OCI-LY3 (cell line): ENCODE data around the gene ACVR1.

ENCODE experiments used
- H2AFZ ChIP-seq: fragments of 200-600, 300-600 bp; shearing (Covaris generic); 2 replicates; pipeline ENCODE4 v1.6.0; 2014; ENCODE audit warnings: antibody characterized with exemption, low read depth, low read length
- H3K27ac ChIP-seq: fragments of 200-600, 300-600 bp; sonication (generic); 2 replicates; pipeline ENCODE4 v1.5.1; 2014; ENCODE audit warnings: mild to moderate bottlenecking, low read length, moderate library complexity, mixed read lengths
- H3K27me3 ChIP-seq: fragments of 200-600, 300-600 bp; sonication (generic); 2 replicates; pipeline ENCODE4 v1.6.1; 2014; ENCODE audit warnings: low read depth, low read length, mixed read lengths
- H3K36me3 ChIP-seq: fragments of 200-600, 300-600 bp; sonication (generic); replicated peaks from 2 replicates; pipeline ENCODE3; 2014; ENCODE audit warnings: low read depth, low read length, mixed read lengths
- H3K4me1 ChIP-seq: fragments of 300-600, 200-600 bp; sonication (generic); 2 replicates; pipeline ENCODE4 v1.6.1; 2014; ENCODE audit warnings: low read length, mixed read lengths
- H3K4me2 ChIP-seq: fragments of 200-600, 300-600 bp; sonication (generic); 2 replicates; pipeline ENCODE4 v1.6.1; 2014; ENCODE audit warnings: low read length, mixed read lengths
- H3K4me3 ChIP-seq: fragments of 300-600, 200-600 bp; sonication (generic); 2 replicates; pipeline ENCODE4 v1.5.1; 2014; ENCODE audit warnings: antibody characterized with exemption, mild to moderate bottlenecking, low read length, moderate library complexity
- H3K79me2 ChIP-seq: fragments of 300-600, 200-600 bp; shearing (Covaris generic); 2 replicates; pipeline ENCODE4 v1.6.1; 2014; ENCODE audit warnings: mild to moderate bottlenecking, low read length, mixed read lengths
- H3K9ac ChIP-seq: fragments of 300-600, 200-600 bp; shearing (Covaris generic); 2 replicates; pipeline ENCODE4 v1.6.0; 2014; ENCODE audit warnings: mild to moderate bottlenecking, low read length, moderate library complexity
- H3K9me3 ChIP-seq: fragments of 200-600, 300-600 bp; shearing (Covaris generic); 2 replicates; pipeline ENCODE4 v1.6.1; 2014; ENCODE audit warnings: low read length, mixed read lengths; ENCODE audit not compliant: insufficient read depth
- H4K20me1 ChIP-seq: fragments of 200-600, 300-600 bp; sonication (generic); 2 replicates; pipeline ENCODE4 v1.6.1; 2016; ENCODE audit warnings: low read length, mixed read lengths; ENCODE audit not compliant: insufficient read depth
- EZH2phosphoT487 ChIP-seq: fragments of 200-600 bp; shearing (Covaris generic); IDR thresholded peaks from 2 replicates; pipeline ENCODE4 v1.6.1; 2018; ENCODE audit warnings: antibody characterized with exemption, mixed run types, low read depth
- TF ChIP-seq, protein P1 (sequence below): fragments of 200-600, 300-600 bp; sonication (generic); IDR thresholded peaks from 2 replicates; pipeline ENCODE4 v1.5.1; 2014; ENCODE audit warnings: antibody characterized with exemption, low read length, low read depth

The ACVR1 gene

DNA sequence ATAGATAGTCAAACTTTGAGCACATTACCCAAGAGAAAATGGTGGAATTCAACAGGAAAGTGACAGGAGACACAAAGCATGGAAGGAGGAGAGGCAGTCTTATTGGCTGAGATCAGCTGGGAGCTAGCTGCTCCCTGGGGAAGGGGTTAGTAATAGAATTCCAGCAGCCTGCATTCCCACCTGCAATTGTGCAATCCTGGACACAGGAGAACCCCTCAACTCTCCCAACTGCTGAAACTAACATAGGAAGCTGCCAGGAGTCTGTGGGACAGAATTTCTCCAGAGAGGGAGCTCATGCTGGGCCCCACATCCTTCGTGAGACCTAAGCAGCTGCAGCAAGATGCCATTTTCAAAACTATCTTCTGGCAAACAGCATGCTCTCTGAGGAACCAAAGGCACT is 177.7 kb downstream of the ACVR1 start:
- H3K4me1 ChIP-seq: no peaks in the 10 kb centered on the region
- no peaks in the 10 kb centered on the region for H4K20me1 ChIP-seq
- no peak overlapping the region for H3K4me3 ChIP-seq
- H3K27ac ChIP-seq: no peak overlapping the region
- no peaks in the 10 kb centered on the region for H3K27me3 ChIP-seq
- TF ChIP-seq, protein P1, sequence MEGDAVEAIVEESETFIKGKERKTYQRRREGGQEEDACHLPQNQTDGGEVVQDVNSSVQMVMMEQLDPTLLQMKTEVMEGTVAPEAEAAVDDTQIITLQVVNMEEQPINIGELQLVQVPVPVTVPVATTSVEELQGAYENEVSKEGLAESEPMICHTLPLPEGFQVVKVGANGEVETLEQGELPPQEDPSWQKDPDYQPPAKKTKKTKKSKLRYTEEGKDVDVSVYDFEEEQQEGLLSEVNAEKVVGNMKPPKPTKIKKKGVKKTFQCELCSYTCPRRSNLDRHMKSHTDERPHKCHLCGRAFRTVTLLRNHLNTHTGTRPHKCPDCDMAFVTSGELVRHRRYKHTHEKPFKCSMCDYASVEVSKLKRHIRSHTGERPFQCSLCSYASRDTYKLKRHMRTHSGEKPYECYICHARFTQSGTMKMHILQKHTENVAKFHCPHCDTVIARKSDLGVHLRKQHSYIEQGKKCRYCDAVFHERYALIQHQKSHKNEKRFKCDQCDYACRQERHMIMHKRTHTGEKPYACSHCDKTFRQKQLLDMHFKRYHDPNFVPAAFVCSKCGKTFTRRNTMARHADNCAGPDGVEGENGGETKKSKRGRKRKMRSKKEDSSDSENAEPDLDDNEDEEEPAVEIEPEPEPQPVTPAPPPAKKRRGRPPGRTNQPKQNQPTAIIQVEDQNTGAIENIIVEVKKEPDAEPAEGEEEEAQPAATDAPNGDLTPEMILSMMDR: no peak
- no peak for TF ChIP-seq EZH2phosphoT487
- no peaks in the 10 kb centered on the region for H3K79me2 ChIP-seq
- no peak overlapping the region for H3K4me2 ChIP-seq
- H2AFZ ChIP-seq: no peak overlapping the region
- no peaks in the 10 kb centered on the region for H3K36me3 ChIP-seq
- H3K9me3 ChIP-seq: no peaks in the 10 kb centered on the region
- H3K9ac ChIP-seq: no peak overlapping the region

DNA sequence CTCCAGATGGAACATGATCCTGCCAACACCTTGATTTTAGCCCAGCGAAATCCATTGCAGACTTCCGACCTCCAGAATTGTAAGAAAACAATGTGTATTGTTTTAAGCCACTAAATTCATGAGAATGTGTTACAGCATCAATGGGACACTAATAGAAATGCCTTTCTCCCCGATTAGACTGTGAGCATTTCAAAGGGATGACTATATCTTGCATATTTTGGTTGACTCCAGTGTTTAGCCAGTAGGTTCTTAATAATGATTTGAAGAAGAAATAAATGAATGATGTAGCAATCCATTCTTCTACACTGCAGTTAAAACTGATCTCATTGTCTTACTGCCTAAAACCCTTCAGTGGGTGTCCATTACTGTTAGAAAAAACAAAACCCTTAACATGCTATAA is 180.1 kb downstream of the ACVR1 start:
- Histone ChIP-seq H4K20me1 (no peaks in the 10 kb centered on the region), H3K36me3 (no peaks in the 10 kb centered on the region), H2AFZ (no peak overlapping the region), H3K9ac (no peak overlapping the region), H3K4me3 (no peak overlapping the region), H3K27me3 (no peaks in the 10 kb centered on the region), H3K79me2 (no peaks in the 10 kb centered on the region), H3K9me3 (no peaks in the 10 kb centered on the region), H3K4me1 (no peaks in the 10 kb centered on the region), H3K4me2 (no peak overlapping the region), H3K27ac (no peak overlapping the region)
- TF ChIP-seq, protein P1: no peak
- TF ChIP-seq EZH2phosphoT487: no peak

DNA sequence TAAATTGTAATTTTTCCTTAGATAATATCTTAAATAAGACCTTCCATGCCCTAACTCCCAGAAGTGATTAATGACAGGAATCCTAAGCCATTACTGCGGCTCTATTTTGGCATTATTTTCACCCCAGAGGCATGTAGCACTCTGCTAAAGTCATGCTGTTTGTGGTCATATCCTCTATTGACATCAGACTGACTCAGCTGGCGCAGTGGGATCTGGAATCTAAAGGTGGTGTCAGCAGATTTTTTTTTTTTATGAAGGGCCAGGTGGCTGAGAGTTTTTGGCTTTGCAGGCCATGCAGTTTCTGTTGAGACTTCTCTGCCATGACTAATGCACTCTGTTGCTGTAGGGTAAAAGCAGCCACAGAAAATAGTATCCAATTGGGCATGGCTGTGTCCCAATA is 183.4 kb downstream of the ACVR1 start:
- Histone ChIP-seq H3K79me2 (no peaks in the 10 kb centered on the region), H2AFZ (no peak overlapping the region), H3K9me3 (no peaks in the 10 kb centered on the region), H4K20me1 (no peaks in the 10 kb centered on the region), H3K36me3 (no peaks in the 10 kb centered on the region), H3K4me2 (no peak overlapping the region), H3K9ac (no peak overlapping the region), H3K27ac (no peak overlapping the region), H3K27me3 (no peaks in the 10 kb centered on the region), H3K4me1 (no peaks in the 10 kb centered on the region), H3K4me3 (no peak overlapping the region)
- no peak for TF ChIP-seq EZH2phosphoT487
- TF ChIP-seq, protein P1: no peak

DNA sequence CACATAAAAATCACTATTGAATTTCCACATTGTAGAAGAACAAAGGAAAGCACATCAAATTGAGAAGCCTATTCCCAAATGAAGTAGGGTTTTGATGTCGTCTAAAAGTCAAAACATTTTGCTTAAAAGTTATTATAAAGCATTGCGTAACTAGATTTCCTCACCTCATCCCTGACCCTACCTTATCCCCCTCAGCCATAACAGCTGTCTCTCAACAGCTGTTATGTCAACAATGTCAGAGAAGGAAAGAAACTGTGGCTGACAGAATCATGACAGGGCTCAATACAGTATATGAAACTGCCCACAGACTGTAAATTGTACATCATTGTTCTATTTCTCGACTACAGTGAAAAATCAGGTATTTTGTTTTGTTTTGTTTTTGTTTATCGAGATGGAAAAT is 184.4 kb downstream of the ACVR1 start:
- H3K4me2 ChIP-seq: no peak overlapping the region

More for the DNA sequence above, 184.4 kb downstream of the ACVR1 start:
- Histone ChIP-seq H3K9me3 (no peaks in the 10 kb centered on the region), H3K79me2 (no peaks in the 10 kb centered on the region), H3K27me3 (no peaks in the 10 kb centered on the region), H4K20me1 (no peaks in the 10 kb centered on the region), H3K9ac (no peak overlapping the region), H3K4me1 (no peaks in the 10 kb centered on the region), H3K4me3 (no peak overlapping the region), H2AFZ (no peak overlapping the region), H3K27ac (no peak overlapping the region), H3K36me3 (no peaks in the 10 kb centered on the region)
- TF ChIP-seq EZH2phosphoT487: no peak
- TF ChIP-seq, protein P1: no peak
